Mesenchymal stem cell (in vitro differentiated cells and primary cell): ENCODE results near the gene SLC4A2.
"Not testable (repeated sequence)": the region's sequence is repeated elsewhere in the genome, so short reads cannot be mapped to it uniquely, and the experiment has no call there.

ENCODE experiments used
- DNase-seq: peaks from one replicate; pipeline ENCODE4 v3.0.0-alpha.2; 2013
- H2AFZ ChIP-seq: one replicate; pipeline ENCODE4 v1.6.1; 2013; ENCODE audit warnings: low read depth, mild to moderate bottlenecking, control low read depth, inconsistent platforms, low read length, moderate library complexity
- H2AK5ac ChIP-seq: 2 replicates; pipeline ENCODE4 v1.6.1; 2013; ENCODE audit warnings: low read length, moderate library complexity, mild to moderate bottlenecking, inconsistent platforms; ENCODE audit not compliant: severe bottlenecking
- H2BK120ac ChIP-seq: one replicate; pipeline ENCODE4 v1.6.1; 2013; ENCODE audit warnings: low read depth, mild to moderate bottlenecking, inconsistent platforms, low read length, moderate library complexity
- H2BK12ac ChIP-seq, 2 experiments: one replicate each; pipeline ENCODE4 v1.6.1; 2013; ENCODE audit warnings: inconsistent platforms in 2 of 2, low read length in 2 of 2, mild to moderate bottlenecking in 2 of 2, moderate library complexity in 2 of 2, control low read depth in 1 of 2
- H2BK15ac ChIP-seq: one replicate; pipeline ENCODE4 v1.6.1; 2013; ENCODE audit warnings: mild to moderate bottlenecking, low read depth, inconsistent platforms; ENCODE audit not compliant: poor library complexity, severe bottlenecking
- H2BK5ac ChIP-seq: 2 replicates; pipeline ENCODE4 v1.6.1; 2013; ENCODE audit warnings: low read depth, mild to moderate bottlenecking, low read length, control low read depth, inconsistent platforms; ENCODE audit not compliant: poor library complexity, severe bottlenecking
- H3K14ac ChIP-seq, 2 experiments: one replicate each; pipeline ENCODE4 v1.6.1; 2013; ENCODE audit warnings: inconsistent platforms in 2 of 2, low read length in 2 of 2, control low read depth in 1 of 2, mild to moderate bottlenecking in 1 of 2, moderate library complexity in 1 of 2
- H3K18ac ChIP-seq, 2 experiments: one replicate each; pipeline ENCODE4 v1.6.1; 2013; ENCODE audit warnings: inconsistent platforms in 2 of 2, low read length in 2 of 2, control low read depth in 1 of 2, low read depth in 1 of 2, mild to moderate bottlenecking in 1 of 2
- H3K23ac ChIP-seq, 2 experiments: one replicate each; pipeline ENCODE4 v1.6.1; 2013; ENCODE audit warnings: inconsistent platforms in 2 of 2, low read length in 2 of 2, mild to moderate bottlenecking in 2 of 2, moderate library complexity in 2 of 2, control low read depth in 1 of 2
- H3K27ac ChIP-seq: 2 replicates; pipeline ENCODE4 v1.5.1; 2013; ENCODE audit warnings: mild to moderate bottlenecking, moderate library complexity, low read length, control low read depth, inconsistent platforms; ENCODE audit not compliant: poor library complexity, severe bottlenecking
- H3K27me3 ChIP-seq, 2 experiments: 2 replicates each; pipeline versions ENCODE4 v1.6.1 to v1.7.0; 2013; ENCODE audit warnings: low read length in 2 of 2, mild to moderate bottlenecking in 2 of 2, moderate library complexity in 2 of 2, control low read depth in 1 of 2, inconsistent platforms in 1 of 2; ENCODE audit not compliant: control insufficient read depth in 1 of 2, insufficient read depth in 1 of 2
- H3K36me3 ChIP-seq, 2 experiments: 2 replicates each; pipeline versions ENCODE4 v1.6.1 to v1.7.0; 2013; ENCODE audit warnings: low read length in 2 of 2, control low read depth in 1 of 2, inconsistent platforms in 1 of 2, low read depth in 1 of 2, mild to moderate bottlenecking in 1 of 2; ENCODE audit not compliant: insufficient read depth in 2 of 2, control insufficient read depth in 1 of 2
- H3K4ac ChIP-seq, 2 experiments: one replicate each; pipeline ENCODE4 v1.6.1; 2013; ENCODE audit warnings: inconsistent platforms in 2 of 2, low read length in 2 of 2, mild to moderate bottlenecking in 2 of 2, moderate library complexity in 2 of 2, control low read depth in 1 of 2, low read depth in 1 of 2
- H3K4me1 ChIP-seq: 2 replicates; pipeline ENCODE4 v1.6.1; 2013; ENCODE audit warnings: low read depth, low read length, control low read depth; ENCODE audit not compliant: control insufficient read depth, insufficient read depth
- H3K4me2 ChIP-seq: 2 replicates; pipeline ENCODE4 v1.6.1; 2013; ENCODE audit warnings: low read length, mild to moderate bottlenecking, inconsistent platforms; ENCODE audit not compliant: poor library complexity, severe bottlenecking
- H3K4me3 ChIP-seq, 2 experiments: 2 replicates each; pipeline versions ENCODE4 v1.5.1 to v1.7.0; 2013; ENCODE audit warnings: low read length in 2 of 2, mild to moderate bottlenecking in 2 of 2, control low read depth in 1 of 2, low read depth in 1 of 2; ENCODE audit not compliant: insufficient read depth in 1 of 2
- H3K79me1 ChIP-seq: replicated peaks from 2 replicates; pipeline ENCODE4 v1.6.1; 2013; ENCODE audit warnings: mild to moderate bottlenecking, control low read depth, low read length, inconsistent platforms; ENCODE audit not compliant: poor library complexity, severe bottlenecking
- H3K9ac ChIP-seq: 2 replicates; pipeline ENCODE4 v1.7.0; 2013; ENCODE audit warnings: mild to moderate bottlenecking, low read length, moderate library complexity
- H3K9me3 ChIP-seq: 2 replicates; pipeline ENCODE4 v1.7.0; 2013; ENCODE audit warnings: mild to moderate bottlenecking, low read length; ENCODE audit not compliant: control insufficient read depth
- H4K8ac ChIP-seq: one replicate; pipeline ENCODE4 v1.6.1; 2013; ENCODE audit warnings: inconsistent platforms, mild to moderate bottlenecking, low read length, moderate library complexity
- H4K91ac ChIP-seq: one replicate; pipeline ENCODE4 v1.6.1; 2013; ENCODE audit warnings: mild to moderate bottlenecking, low read length, inconsistent platforms
- WGBS: methylation state at CpG from one replicate; pipeline ENCODE4 v1.1.7; 2013; ENCODE audit warnings: mixed read lengths; 5-methylcytosine and 5-hydroxymethylcytosine counted together

The SLC4A2 gene

GRCh38 chr7:151024435-151025056 lies 34.8 kb upstream of the SLC4A2 start, which contains the start of gene ATG9B:
TSS of gene ATG9B (minus strand) at chr7:151024494. CDS start at chr7:151024423, 71 bp downstream.
- no peak for DNase-seq
- H3K27ac ChIP-seq, result no peak within 1 kb of the TSS
- peak within 1 kb of the TSS in 1 of 2 experiments; percentile 56 for H3K14ac ChIP-seq
- H3K23ac ChIP-seq, result peak within 1 kb of the TSS in 1 of 2 experiments; percentile 24
- peak within 1 kb of the TSS; percentile 14 to 17 for H3K4ac ChIP-seq
- no peak within 1 kb of the TSS for H3K4me3 ChIP-seq
- no peaks in the 10 kb centered on the region for H3K9me3 ChIP-seq
- no peak within 1 kb of the TSS for H2AFZ ChIP-seq
- no peak within 1 kb of the TSS for H2BK5ac ChIP-seq
- peaks cover 26 to 32% of the 10 kb centered on the region in 2 experiments for H3K27me3 ChIP-seq
- no peak within 1 kb of the TSS for H3K4me2 ChIP-seq
- no peak within 1 kb of the TSS for H2BK15ac ChIP-seq
- WGBS, result 87% methylated on average over 3 of the region's 4 CpGs
- no peak within 1 kb of the TSS for H3K9ac ChIP-seq
- no peak within 1 kb of the TSS for H2AK5ac ChIP-seq
- peaks cover 1% of the 10 kb centered on the region for H3K79me1 ChIP-seq
- H3K4me1 ChIP-seq, result peaks cover 6% of the 10 kb centered on the region
- H3K36me3 ChIP-seq, result no peaks in the 10 kb centered on the region
- no peak within 1 kb of the TSS for H3K18ac ChIP-seq
- H2BK120ac ChIP-seq, result no peak within 1 kb of the TSS
- peak within 1 kb of the TSS; percentile 28 for H4K91ac ChIP-seq
- no peak within 1 kb of the TSS for H4K8ac ChIP-seq
- H2BK12ac ChIP-seq, result peak within 1 kb of the TSS in 1 of 2 experiments; percentile 76

GRCh38 chr7:151025924-151026671 lies 33.3 kb upstream of the SLC4A2 start:
- no peak overlapping the region for H4K91ac ChIP-seq
- H4K8ac ChIP-seq, result no peak overlapping the region
- no peak overlapping the region for H2BK12ac ChIP-seq
- H3K4me2 ChIP-seq, result no peak overlapping the region
- no peaks in the 10 kb centered on the region for H3K9me3 ChIP-seq
- H3K4ac ChIP-seq, result no peak overlapping the region
- H3K27me3 ChIP-seq, result peaks cover 11 to 16% of the 10 kb centered on the region in 2 experiments
- H3K79me1 ChIP-seq, result peaks cover 5% of the 10 kb centered on the region
- H3K27ac ChIP-seq, result no peak overlapping the region
- no peak overlapping the region for H3K18ac ChIP-seq
- no peaks in the 10 kb centered on the region for H3K36me3 ChIP-seq
- no peak overlapping the region for H2AFZ ChIP-seq
- H3K4me3 ChIP-seq, result no peak overlapping the region
- H3K4me1 ChIP-seq, result peaks cover 6% of the 10 kb centered on the region
- WGBS, result 90% methylated on average over 4 of the region's 4 CpGs
- H2BK5ac ChIP-seq, result no peak overlapping the region
- no peak overlapping the region for H3K9ac ChIP-seq
- DNase-seq, result peak; percentile 46
- H2AK5ac ChIP-seq, result no peak overlapping the region
- H2BK15ac ChIP-seq, result no peak overlapping the region
- no peak overlapping the region for H2BK120ac ChIP-seq
- H3K23ac ChIP-seq, result no peak overlapping the region
- H3K14ac ChIP-seq, result no peak overlapping the region

GRCh38 chr7:151026771-151027727 lies 32.3 kb upstream of the SLC4A2 start:
- not testable (repeated sequence) for H3K79me1 ChIP-seq, H2AK5ac ChIP-seq, H2BK15ac ChIP-seq, H3K14ac ChIP-seq, H3K4me1 ChIP-seq, H2BK12ac ChIP-seq, H3K4ac ChIP-seq, H2BK120ac ChIP-seq, H3K18ac ChIP-seq, H3K27ac ChIP-seq, H3K9me3 ChIP-seq, H2BK5ac ChIP-seq, H3K4me2 ChIP-seq, H3K36me3 ChIP-seq, H2AFZ ChIP-seq, H3K23ac ChIP-seq, H4K91ac ChIP-seq
- Histone ChIP-seq H3K9ac (peak overlapping the region; percentile 92), H3K27me3 (peaks cover 7 to 14% of the 10 kb centered on the region in 2 experiments), H3K4me3 (peak overlapping the region in 1 of 2 experiments; percentile 92), H4K8ac (peak overlapping the region; percentile 80)
- 34% methylated on average over 16 of the region's 19 CpGs for WGBS
- DNase-seq, result peak; percentile 12
